Lower lobe of right lung (tissue), 2 donors: ENCODE measurements around the gene FAM81A. TPM values are rescaled to one million over a fixed set of nuclear protein-coding genes. Genes with fewer than 3 reads are reported as not detected.

Source experiments
- ATAC-seq, 2 donors: fragments of 200-7000 bp; cut with Tn5 transposase; one replicate each; pipeline ENCODE4 v1.9.1; 2020 to 2022; ENCODE audit warnings: mild to moderate bottlenecking in 2 of 2, moderate library complexity in 2 of 2
- DNase-seq: peaks from one replicate; pipeline ENCODE4 v3.0.0-alpha.2; 2020
- H3K27ac ChIP-seq: fragments of 200-600 bp; one replicate; pipeline ENCODE4 v1.8.0; 2022
- H3K27me3 ChIP-seq: fragments of 200-600 bp; one replicate; pipeline ENCODE4 v1.8.0; 2022; ENCODE audit warnings: low read depth
- H3K36me3 ChIP-seq: fragments of 200-600 bp; one replicate; pipeline ENCODE4 v1.8.0; 2022; ENCODE audit warnings: mild to moderate bottlenecking
- H3K4me1 ChIP-seq: fragments of 200-600 bp; one replicate; pipeline ENCODE4 v1.8.0; 2022
- H3K4me3 ChIP-seq: fragments of 200-600 bp; one replicate; pipeline ENCODE4 v1.8.0; 2022; ENCODE audit warnings: mild to moderate bottlenecking
- H3K9me3 ChIP-seq: fragments of 200-600 bp; one replicate; pipeline ENCODE4 v1.8.0; 2022
- intact Hi-C: fragments of 100-400 bp; cut with DNase I; formaldehyde crosslinking; loops from one replicate; pipeline ENCODE4 v1.11.0; 2022
- total RNA-seq: library from RNA; stranded (reverse); fragmentation: NEBNext Ultra II Directional; extraction: Animal tissue kit (Norgen Biotek cat#: 25700); gene quantifications from one replicate; pipeline ENCODE4 v1.2.1, GENCODE V29; 2021
- TF ChIP-seq, protein P1 (sequence below): fragments of 200-600 bp; IDR thresholded peaks from one replicate; pipeline ENCODE4 v1.8.0; 2022; ENCODE audit warnings: antibody characterized with exemption, mild to moderate bottlenecking
- donor health status: DM: no; HTN: yes; CAD: no; lungs with severe emphysema.

Gene FAM81A
- total RNA-seq, 1 donor from 2014 or later: 1.8 TPM

DNA sequence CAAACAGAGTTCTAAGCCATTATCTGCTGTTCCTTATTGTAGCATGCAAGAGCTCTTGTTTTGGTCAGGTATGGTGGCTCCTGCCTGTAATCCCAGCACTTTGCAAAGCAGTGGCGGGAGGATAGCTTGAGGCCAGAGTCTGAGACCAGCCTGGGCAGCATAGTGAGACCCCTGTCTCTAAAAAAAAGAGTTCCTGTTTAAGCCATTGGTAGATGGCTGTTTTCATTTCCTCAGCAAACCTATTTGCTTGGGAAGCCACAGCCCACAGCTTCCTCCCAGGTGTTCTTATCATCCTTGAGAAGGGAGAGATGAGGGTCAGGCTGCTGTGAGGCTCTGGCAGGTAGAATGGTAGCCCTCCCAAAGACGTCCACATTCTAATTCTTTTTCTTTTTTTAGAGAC lies 24.4 kb upstream of the FAM81A start:
- intact Hi-C loops: no loop called here
- peaks cover 14% of the 10 kb centered on the region for H3K4me1 ChIP-seq
- H3K27ac ChIP-seq: no peak overlapping the region
- no peak for DNase-seq
- no peaks in the 10 kb centered on the region for H3K9me3 ChIP-seq
- TF ChIP-seq, protein P1, sequence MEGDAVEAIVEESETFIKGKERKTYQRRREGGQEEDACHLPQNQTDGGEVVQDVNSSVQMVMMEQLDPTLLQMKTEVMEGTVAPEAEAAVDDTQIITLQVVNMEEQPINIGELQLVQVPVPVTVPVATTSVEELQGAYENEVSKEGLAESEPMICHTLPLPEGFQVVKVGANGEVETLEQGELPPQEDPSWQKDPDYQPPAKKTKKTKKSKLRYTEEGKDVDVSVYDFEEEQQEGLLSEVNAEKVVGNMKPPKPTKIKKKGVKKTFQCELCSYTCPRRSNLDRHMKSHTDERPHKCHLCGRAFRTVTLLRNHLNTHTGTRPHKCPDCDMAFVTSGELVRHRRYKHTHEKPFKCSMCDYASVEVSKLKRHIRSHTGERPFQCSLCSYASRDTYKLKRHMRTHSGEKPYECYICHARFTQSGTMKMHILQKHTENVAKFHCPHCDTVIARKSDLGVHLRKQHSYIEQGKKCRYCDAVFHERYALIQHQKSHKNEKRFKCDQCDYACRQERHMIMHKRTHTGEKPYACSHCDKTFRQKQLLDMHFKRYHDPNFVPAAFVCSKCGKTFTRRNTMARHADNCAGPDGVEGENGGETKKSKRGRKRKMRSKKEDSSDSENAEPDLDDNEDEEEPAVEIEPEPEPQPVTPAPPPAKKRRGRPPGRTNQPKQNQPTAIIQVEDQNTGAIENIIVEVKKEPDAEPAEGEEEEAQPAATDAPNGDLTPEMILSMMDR: no peak
- H3K36me3 ChIP-seq: no peaks in the 10 kb centered on the region
- no peaks in the 10 kb centered on the region for H3K27me3 ChIP-seq
- H3K4me3 ChIP-seq: no peak overlapping the region
- no peak for ATAC-seq

- H3K9me3 ChIP-seq: no peaks in the 10 kb centered on the region
- no peak overlapping the region for H3K4me3 ChIP-seq
- intact Hi-C loops: no loop called here
- TF ChIP-seq, protein P1: no peak
- H3K36me3 ChIP-seq: no peaks in the 10 kb centered on the region
- DNase-seq (no peak), ATAC-seq (no peak)
- H3K27me3 ChIP-seq: no peaks in the 10 kb centered on the region
- no peaks in the 10 kb centered on the region for H3K4me1 ChIP-seq
- no peak overlapping the region for H3K27ac ChIP-seq
Measured at GRCh38 chr15:59416816-59417215, 21.2 kb upstream of the FAM81A start.

DNA sequence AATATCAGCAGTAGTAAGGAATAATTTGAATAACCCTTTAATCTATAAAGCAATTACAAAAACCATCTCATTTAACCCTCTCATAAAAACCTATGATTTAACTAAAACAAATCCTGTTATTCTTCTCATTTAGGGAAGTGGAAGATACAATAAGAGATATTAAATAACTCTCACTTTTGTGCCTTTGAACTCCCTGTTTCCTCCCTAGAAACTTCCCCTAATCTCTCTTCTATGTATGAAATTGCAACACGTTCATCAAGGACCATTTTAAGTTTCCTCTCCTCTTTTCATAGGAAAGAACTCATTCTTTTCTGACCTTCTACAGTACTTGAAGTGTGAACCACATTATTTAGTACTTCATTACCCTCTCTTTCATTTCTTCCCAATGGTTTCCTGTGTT lies 18.8 kb upstream of the FAM81A start:
- no peaks in the 10 kb centered on the region for H3K36me3 ChIP-seq
- ATAC-seq: no peak

GRCh38 chr15:59420108-59420507 lies 17.9 kb upstream of the FAM81A start:
- DNase-seq (no peak), ATAC-seq (no peak)
- Histone ChIP-seq H3K4me3 (no peak overlapping the region), H3K27ac (no peak overlapping the region), H3K4me1 (no peaks in the 10 kb centered on the region), H3K27me3 (no peaks in the 10 kb centered on the region), H3K9me3 (no peaks in the 10 kb centered on the region), H3K36me3 (no peaks in the 10 kb centered on the region)
- intact Hi-C loops: no loop called here
- TF ChIP-seq, protein P1: no peak

More for the DNA sequence above, 18.8 kb upstream of the FAM81A start:
- Histone ChIP-seq H3K27me3 (no peaks in the 10 kb centered on the region), H3K4me1 (no peaks in the 10 kb centered on the region), H3K27ac (no peak overlapping the region), H3K9me3 (no peaks in the 10 kb centered on the region), H3K4me3 (no peak overlapping the region)
- TF ChIP-seq, protein P1: no peak
- intact Hi-C loops: no loop called here
- no peak for DNase-seq

GRCh38 chr15:59420986-59421618 lies 16.9 kb upstream of the FAM81A start:
- intact Hi-C loops: no loop called here
- H3K4me1 ChIP-seq: no peaks in the 10 kb centered on the region
- no peaks in the 10 kb centered on the region for H3K27me3 ChIP-seq
- DNase-seq (no peak), ATAC-seq (no peak)
- H3K27ac ChIP-seq: no peak overlapping the region
- H3K4me3 ChIP-seq: no peak overlapping the region
- TF ChIP-seq, protein P1: no peak
- no peaks in the 10 kb centered on the region for H3K36me3 ChIP-seq
- H3K9me3 ChIP-seq: no peaks in the 10 kb centered on the region
